GM12878 (cell line): ENCODE measurements around the gene FBXO42. TPM values are rescaled to one million over a fixed set of nuclear protein-coding genes. Genes with fewer than 3 reads are reported as not detected.

ENCODE experiments used
- ATAC-seq: fragments of 200-7000 bp; cut with Tn5 transposase; 3 replicates; pipeline ENCODE4 v1.9.1; 2020; ENCODE audit warnings: mild to moderate bottlenecking, moderate library complexity
- BruUV-seq: library from RNA; stranded (reverse); fragments of 400-500 nt; replicated peaks from 2 replicates; lab custom pipeline; 2021; lab: Mats Ljungman, UMichigan
- CTCF ChIA-PET: fragments of 300-600 bp; sonication (Branson Sonifier 250); formaldehyde crosslinking; extraction: SDS; loops from one replicate; lab custom pipeline; 2021; ENCODE audit warnings: inconsistent platforms; lab: Yijun Ruan, JAX
- POLR2A ChIA-PET: fragments of 350-600 bp; formaldehyde crosslinking; extraction: SDS; loops from one replicate; lab custom pipeline; 2021; ENCODE audit warnings: inconsistent platforms; lab: Charles Lee
- RAD21 ChIA-PET: fragments of 300-600 bp; sonication (Branson Sonifier 250); formaldehyde crosslinking; loops from one replicate; lab custom pipeline; 2023; ENCODE audit warnings: antibody characterized with exemption; ENCODE audit not compliant: unreplicated experiment; lab: Charles Lee
- SMC1A ChIA-PET: fragments of 300-600 bp; sonication (Branson Sonifier 250); formaldehyde crosslinking; loops from one replicate; lab custom pipeline; 2023; ENCODE audit not compliant: unreplicated experiment, uncharacterized antibody; lab: Charles Lee
- DNase-seq: peaks from one replicate; pipeline ENCODE4 v3.0.0-alpha.2; 2011; ENCODE audit warnings: low read depth, low spot score
- FAIRE-seq: peaks from 3 replicates; lab custom pipeline; 2011; peaks lifted over from hg19 to GRCh38; lab: Jason Lieb, UNC
- H2AFZ ChIP-seq: 2 replicates; pipeline ENCODE4 v1.6.0; 2011; ENCODE audit warnings: low read depth, low read length, control low read depth; ENCODE audit not compliant: control insufficient read depth
- H3K27ac ChIP-seq: 2 replicates; pipeline ENCODE4 v1.5.1; 2011; ENCODE audit warnings: control low read depth; ENCODE audit not compliant: control insufficient read depth, insufficient read depth
- H3K27me3 ChIP-seq, 2 experiments: replicated peaks in 1 of 2; 2 replicates each; pipeline versions ENCODE4 v1.6.0 to v1.6.1; 2011; ENCODE audit warnings: low read length in 1 of 2; ENCODE audit not compliant: control insufficient read depth in 2 of 2, insufficient read depth in 2 of 2
- H3K36me3 ChIP-seq, 2 experiments: 2 replicates each; pipeline ENCODE4 v1.5.1; 2011; ENCODE audit warnings: low read length in 1 of 2; ENCODE audit not compliant: control insufficient read depth in 2 of 2, insufficient read depth in 2 of 2
- H3K4me1 ChIP-seq: 2 replicates; pipeline ENCODE4 v1.6.1; 2011; ENCODE audit warnings: mild to moderate bottlenecking, low read length, moderate library complexity, mixed read lengths; ENCODE audit not compliant: control insufficient read depth, insufficient read depth
- H3K4me2 ChIP-seq: 2 replicates; pipeline ENCODE4 v1.6.0; 2011; ENCODE audit warnings: control low read depth; ENCODE audit not compliant: control insufficient read depth, insufficient read depth
- H3K4me3 ChIP-seq: fragments of 200-600 bp; sonication (generic); 2 replicates; pipeline ENCODE4 v1.5.1; 2016
- H3K79me2 ChIP-seq: 2 replicates; pipeline ENCODE4 v1.6.0; 2011; ENCODE audit warnings: low read length; ENCODE audit not compliant: control insufficient read depth, insufficient read depth
- H3K9ac ChIP-seq: 2 replicates; pipeline ENCODE4 v1.8.0; 2011; ENCODE audit warnings: low read length, control low read depth, mixed read lengths; ENCODE audit not compliant: control insufficient read depth, insufficient read depth
- H3K9me3 ChIP-seq: replicated peaks from 3 replicates; pipeline ENCODE4 v1.5.1; 2011; ENCODE audit warnings: mild to moderate bottlenecking, low read length; ENCODE audit not compliant: control insufficient read depth, insufficient read depth
- H4K20me1 ChIP-seq: 2 replicates; pipeline ENCODE4 v1.6.0; 2011; ENCODE audit not compliant: control insufficient read depth, insufficient read depth
- CHD2 ChIP-seq: IDR thresholded peaks from 2 replicates; pipeline ENCODE4 v1.6.1; 2011; ENCODE audit warnings: low read depth, low read length, improper control_type of control experiment, borderline replicate concordance
- CREM ChIP-seq: IDR thresholded peaks from 2 replicates; pipeline ENCODE4 v1.6.1; 2014; ENCODE audit warnings: antibody characterized with exemption, low read depth
- IKZF2 ChIP-seq, 2 experiments: fragments of 450-650 bp; IDR thresholded peaks; 2 replicates each; pipeline ENCODE4 v1.6.1; 2017; ENCODE audit warnings: mild to moderate bottlenecking in 2 of 2, moderate library complexity in 2 of 2
- MEF2A ChIP-seq: IDR thresholded peaks from 2 replicates; pipeline ENCODE4 v1.6.1; 2011; ENCODE audit warnings: low read depth, mild to moderate bottlenecking, low read length, moderate library complexity; ENCODE audit not compliant: insufficient read depth
- MTA2 ChIP-seq: fragments of 450-650 bp; IDR thresholded peaks from 2 replicates; pipeline ENCODE4 v1.6.1; 2016; ENCODE audit warnings: low read depth, mild to moderate bottlenecking, moderate library complexity
- NFYB ChIP-seq: IDR thresholded peaks from 2 replicates; pipeline ENCODE4 v1.6.1; 2011; ENCODE audit warnings: low read depth, mild to moderate bottlenecking, low read length, improper control_type of control experiment, moderate library complexity; ENCODE audit not compliant: insufficient read depth
- POLR2AphosphoS5 ChIP-seq: IDR thresholded peaks from 2 replicates; pipeline ENCODE4 v1.6.1; 2011; ENCODE audit warnings: mild to moderate bottlenecking, low read length, inconsistent platforms
- SIX5 ChIP-seq: IDR thresholded peaks from 2 replicates; pipeline ENCODE4 v1.6.1; 2011; ENCODE audit warnings: mild to moderate bottlenecking, low read depth, low read length, moderate library complexity; ENCODE audit not compliant: severe bottlenecking
- SREBF2 ChIP-seq: IDR thresholded peaks from 2 replicates; pipeline ENCODE4 v1.6.1; 2012; ENCODE audit warnings: mild to moderate bottlenecking, low read length
- STAT1 ChIP-seq: fragments of 450-650 bp; conservative IDR thresholded peaks from 2 replicates; pipeline ENCODE4 v1.6.1; 2014; ENCODE audit warnings: antibody characterized with exemption, mild to moderate bottlenecking
- TARDBP ChIP-seq: IDR thresholded peaks from 2 replicates; pipeline ENCODE4 v1.6.1; 2016; ENCODE audit warnings: borderline replicate concordance
- WGBS: methylation state at CpG from one replicate; pipeline ENCODE4 v1.1.6; 2016; ENCODE audit warnings: low lambda C conversion rate; ENCODE audit not compliant: insufficient replicate concordance, insufficient coverage; ENCODE audit errors: missing lambda C conversion rate; 5-methylcytosine and 5-hydroxymethylcytosine counted together
- in situ Hi-C: fragments of 300-500 bp; cut with MboI; formaldehyde crosslinking; loops from 9 replicates; pipeline ENCODE4 v1.14.3; 2018; ENCODE audit warnings: mixed read lengths
- intact Hi-C: fragments of 100-400 bp; cut with micrococcal nuclease; formaldehyde crosslinking; loops from one replicate; pipeline ENCODE4 v1.14.2; 2022; ENCODE audit not compliant: unreplicated experiment
- polyA plus RNA-seq, 11 experiments: library from polyadenylated mRNA; depleted of rRNA in 4 of 11; unstranded in 6 of 11; stranded (reverse) in 5 of 11; fragments of >200 nt; fragmentation: Nextera tagmentation in 4 of 11; fragmentation: Illumina TruSeq in 1 of 11; extraction: Ambion mirVana in 4 of 11; extraction: Trizol in 1 of 11; gene quantifications; 1 replicate in 1 of 11; 2 replicates in 10 of 11; pipeline versions ENCODE4 v1.2.1 to v1.2.3, GENCODE V29; 2011 to 2016; ENCODE audit warnings: inconsistent platforms in 2 of 11, missing spikeins in 2 of 11, low read depth in 1 of 11
- total RNA-seq, 4 experiments: library from RNA; depleted of rRNA in 3 of 4; stranded (reverse); fragments of >200 nt in 3 of 4; fragmentation: Illumina TruSeq in 1 of 4; extraction: Trizol in 1 of 4; gene quantifications; 2 replicates each; pipeline versions ENCODE4 v1.2.1 to v1.2.3, GENCODE V29; 2013 to 2021
- TF ChIP-seq, protein P1 (sequence below): fragments of 450-650 bp; formaldehyde crosslinking; IDR thresholded peaks from 2 replicates; pipeline ENCODE4 v1.4.0; 2022; ENCODE audit warnings: mild to moderate bottlenecking, moderate library complexity

FBXO42 gene
- total and polyA plus RNA-seq, 10 of the 15 experiments (the other 5 are each of a cell fraction or from before 2014, with no cell fraction given): 6.1 to 23.8 (median 15.2) TPM

DNA sequence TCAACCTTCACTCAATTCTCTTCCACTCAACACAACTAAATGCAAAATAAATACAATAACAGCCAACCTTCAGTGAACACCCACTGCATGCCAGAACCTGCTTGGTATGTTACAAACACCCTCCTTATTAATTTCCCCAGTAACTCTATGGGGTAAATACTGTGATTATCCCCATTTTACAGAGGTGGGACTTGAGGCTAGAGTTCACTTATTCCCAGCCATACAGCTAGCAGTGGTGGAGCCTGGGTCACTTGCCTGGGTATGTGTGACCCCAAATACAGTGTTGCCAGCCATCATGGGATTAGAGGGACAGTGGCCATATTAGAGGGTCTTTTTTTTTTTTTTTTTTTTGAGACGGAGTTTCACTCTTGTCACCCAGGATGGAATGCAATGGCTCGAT, 116.9 kb downstream of the FBXO42 start (continued):
- TF ChIP-seq, protein P1, sequence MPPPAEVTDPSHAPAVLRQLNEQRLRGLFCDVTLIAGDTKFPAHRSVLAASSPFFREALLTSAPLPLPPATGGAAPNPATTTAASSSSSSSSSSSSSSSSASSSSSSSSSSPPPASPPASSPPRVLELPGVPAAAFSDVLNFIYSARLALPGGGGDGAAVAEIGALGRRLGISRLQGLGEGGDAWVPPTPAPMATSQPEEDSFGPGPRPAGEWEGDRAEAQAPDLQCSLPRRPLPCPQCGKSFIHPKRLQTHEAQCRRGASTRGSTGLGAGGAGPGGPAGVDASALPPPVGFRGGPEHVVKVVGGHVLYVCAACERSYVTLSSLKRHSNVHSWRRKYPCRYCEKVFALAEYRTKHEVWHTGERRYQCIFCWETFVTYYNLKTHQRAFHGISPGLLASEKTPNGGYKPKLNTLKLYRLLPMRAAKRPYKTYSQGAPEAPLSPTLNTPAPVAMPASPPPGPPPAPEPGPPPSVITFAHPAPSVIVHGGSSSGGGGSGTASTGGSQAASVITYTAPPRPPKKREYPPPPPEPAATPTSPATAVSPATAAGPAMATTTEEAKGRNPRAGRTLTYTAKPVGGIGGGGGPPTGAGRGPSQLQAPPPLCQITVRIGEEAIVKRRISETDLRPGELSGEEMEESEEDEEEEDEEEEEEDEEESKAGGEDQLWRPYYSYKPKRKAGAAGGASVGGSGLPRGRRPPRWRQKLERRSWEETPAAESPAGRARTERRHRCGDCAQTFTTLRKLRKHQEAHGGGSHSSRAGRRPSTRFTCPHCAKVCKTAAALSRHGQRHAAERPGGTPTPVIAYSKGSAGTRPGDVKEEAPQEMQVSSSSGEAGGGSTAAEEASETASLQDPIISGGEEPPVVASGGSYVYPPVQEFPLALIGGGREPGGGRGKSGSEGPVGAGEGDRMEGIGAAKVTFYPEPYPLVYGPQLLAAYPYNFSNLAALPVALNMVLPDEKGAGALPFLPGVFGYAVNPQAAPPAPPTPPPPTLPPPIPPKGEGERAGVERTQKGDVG (CRISPR knock-in tag): no peak
- TF ChIP-seq MEF2A: no peak
- TF ChIP-seq CREM: no peak
- no peak for TF ChIP-seq IKZF2 (IDR thresholded peaks at IDR 0.05)
- no peak for TF ChIP-seq SREBF2
- TF ChIP-seq CHD2: no peak
- TF ChIP-seq POLR2AphosphoS5: no peak
- TF ChIP-seq STAT1: no peak
- TF ChIP-seq, all 136 proteins: peak for 0

DNA sequence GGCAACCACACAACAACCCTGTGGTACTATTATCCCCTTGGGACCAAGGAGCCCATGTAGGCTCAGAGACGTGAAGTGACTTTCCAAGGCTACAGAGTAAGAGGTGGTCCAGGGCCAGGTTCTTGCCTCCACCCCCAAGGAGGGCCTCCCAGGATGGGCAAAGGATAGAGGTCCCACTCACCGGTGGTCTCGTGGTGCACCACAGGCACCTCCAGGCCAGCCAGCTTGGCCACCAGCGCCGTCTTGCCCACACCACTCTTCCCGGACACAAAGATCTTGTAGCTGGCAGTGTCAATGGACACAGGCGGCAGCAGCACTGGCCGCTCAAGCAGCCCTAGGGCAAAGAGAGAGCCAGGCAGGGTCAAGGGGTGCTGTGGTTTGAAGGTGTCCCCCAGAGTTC, 118.8 kb downstream of the FBXO42 start:
- CTCF ChIA-PET: no interaction called here
- H3K9ac ChIP-seq: no peak overlapping the region
- H3K79me2 ChIP-seq: no peaks in the 10 kb centered on the region
- no peaks in the 10 kb centered on the region for H3K36me3 ChIP-seq
- FAIRE-seq: no peak
- DNase-seq: no peak
- TF ChIP-seq MTA2: no peak
- TF ChIP-seq TARDBP: no peak
- no peak for TF ChIP-seq SIX5
- TF ChIP-seq NFYB: no peak
- H3K27ac ChIP-seq: no peak overlapping the region
- BruUV-seq: no TSS peak
- no peak overlapping the region for H3K4me3 ChIP-seq
- RAD21 ChIA-PET: no interaction called here
- H3K4me2 ChIP-seq: no peak overlapping the region
- ATAC-seq: no peak
- no peaks in the 10 kb centered on the region for H4K20me1 ChIP-seq
- H2AFZ ChIP-seq: no peak overlapping the region
- POLR2A ChIA-PET: no interaction called here
- in situ Hi-C loops: no loop called here
- intact Hi-C loops: no loop called here
- SMC1A ChIA-PET: interaction anchor here (1.5 kb wide), 1 partner anchor 44 kb away, joined by 3 read pairs; no protein-coding TSS in a partner anchor
- no peaks in the 10 kb centered on the region for H3K9me3 ChIP-seq
- peaks cover 17% of the 10 kb centered on the region for H3K4me1 ChIP-seq
- 99% methylated on average over 8 of the region's 8 CpGs for WGBS
- H3K27me3 ChIP-seq: no peaks in the 10 kb centered on the region
